ENCODE results near the gene SLC9B1.

DNA sequence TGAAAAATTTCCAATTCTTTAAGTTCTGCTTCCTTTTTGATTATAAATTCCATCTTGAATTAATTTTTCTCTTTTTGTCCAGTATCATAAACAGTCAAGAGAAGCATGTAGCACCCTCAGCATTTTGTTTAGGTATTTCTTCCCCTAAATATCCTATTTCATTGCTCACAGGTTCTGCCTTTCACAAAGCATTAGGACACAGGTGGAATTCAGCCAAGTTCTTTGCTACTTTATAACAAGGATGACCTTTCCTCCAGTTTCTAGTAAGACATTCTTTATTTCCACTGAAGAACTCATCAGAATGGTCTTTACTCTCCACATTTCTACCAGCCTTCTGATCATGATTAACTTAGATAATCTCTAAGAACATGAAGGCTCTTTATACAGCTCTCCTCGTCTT, 7.4 kb downstream of the SLC9B1 start:
- no peak for TF ChIP-seq POLR2A (IDR thresholded peaks at IDR 0.05)
- no peak for TF ChIP-seq CTCF (IDR thresholded peaks at IDR 0.05)

Data from body of pancreas (tissue), 4 donors.